NB4 (cell line): ENCODE results near the gene CDK4.

Experiments
- DNase-seq: peaks from one replicate; pipeline ENCODE4 v3.0.0; 2010; ENCODE audit warnings: low read depth
- H3K4me3 ChIP-seq: one replicate; pipeline ENCODE4 v1.5.1; 2011; ENCODE audit warnings: mild to moderate bottlenecking, low read depth, low read length, moderate library complexity
- MYC ChIP-seq: IDR thresholded peaks from 2 replicates; pipeline ENCODE4 v1.6.1; 2011; ENCODE audit warnings: low read depth, low read length
- POLR2A ChIP-seq: IDR thresholded peaks from 2 replicates; pipeline ENCODE4 v1.6.1; 2011; ENCODE audit warnings: mild to moderate bottlenecking; ENCODE audit not compliant: insufficient read length; ENCODE audit errors: extremely low read depth
- TF ChIP-seq, protein P1 (sequence below): IDR thresholded peaks from 2 replicates; pipeline ENCODE4 v1.6.1; 2011; ENCODE audit warnings: low read depth, low read length
- TF ChIP-seq, protein P2 (sequence below): IDR thresholded peaks from one replicate; pipeline ENCODE4 v1.5.1; 2012; ENCODE audit warnings: low read depth, low read length

The CDK4 gene

DNA sequence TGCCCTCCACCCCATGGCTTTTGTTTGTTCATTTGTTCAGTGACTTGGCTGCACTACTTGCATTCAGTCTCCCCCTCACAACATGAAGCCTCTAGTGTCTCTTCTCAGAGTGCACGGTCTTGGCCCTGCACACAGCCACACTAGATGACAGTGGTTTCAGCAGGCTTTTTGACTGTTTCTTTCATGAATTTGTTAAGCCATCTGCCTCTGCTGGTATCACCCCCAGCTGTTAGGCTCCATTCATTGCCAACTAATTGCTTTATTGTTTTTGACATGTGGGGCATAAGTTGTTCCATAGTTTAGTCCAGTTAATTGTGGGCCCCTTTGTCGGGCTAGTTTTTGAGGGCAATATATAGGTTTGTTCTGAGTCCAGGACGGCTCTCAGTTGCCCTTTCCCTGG lies 39.4 kb downstream of the CDK4 start:
- DNase-seq: no peak
- TF ChIP-seq, protein P1, sequence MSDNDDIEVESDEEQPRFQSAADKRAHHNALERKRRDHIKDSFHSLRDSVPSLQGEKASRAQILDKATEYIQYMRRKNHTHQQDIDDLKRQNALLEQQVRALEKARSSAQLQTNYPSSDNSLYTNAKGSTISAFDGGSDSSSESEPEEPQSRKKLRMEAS: no peak
- TF ChIP-seq, protein P2, sequence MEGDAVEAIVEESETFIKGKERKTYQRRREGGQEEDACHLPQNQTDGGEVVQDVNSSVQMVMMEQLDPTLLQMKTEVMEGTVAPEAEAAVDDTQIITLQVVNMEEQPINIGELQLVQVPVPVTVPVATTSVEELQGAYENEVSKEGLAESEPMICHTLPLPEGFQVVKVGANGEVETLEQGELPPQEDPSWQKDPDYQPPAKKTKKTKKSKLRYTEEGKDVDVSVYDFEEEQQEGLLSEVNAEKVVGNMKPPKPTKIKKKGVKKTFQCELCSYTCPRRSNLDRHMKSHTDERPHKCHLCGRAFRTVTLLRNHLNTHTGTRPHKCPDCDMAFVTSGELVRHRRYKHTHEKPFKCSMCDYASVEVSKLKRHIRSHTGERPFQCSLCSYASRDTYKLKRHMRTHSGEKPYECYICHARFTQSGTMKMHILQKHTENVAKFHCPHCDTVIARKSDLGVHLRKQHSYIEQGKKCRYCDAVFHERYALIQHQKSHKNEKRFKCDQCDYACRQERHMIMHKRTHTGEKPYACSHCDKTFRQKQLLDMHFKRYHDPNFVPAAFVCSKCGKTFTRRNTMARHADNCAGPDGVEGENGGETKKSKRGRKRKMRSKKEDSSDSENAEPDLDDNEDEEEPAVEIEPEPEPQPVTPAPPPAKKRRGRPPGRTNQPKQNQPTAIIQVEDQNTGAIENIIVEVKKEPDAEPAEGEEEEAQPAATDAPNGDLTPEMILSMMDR: no peak
- H3K4me3 ChIP-seq: no peak overlapping the region

DNA sequence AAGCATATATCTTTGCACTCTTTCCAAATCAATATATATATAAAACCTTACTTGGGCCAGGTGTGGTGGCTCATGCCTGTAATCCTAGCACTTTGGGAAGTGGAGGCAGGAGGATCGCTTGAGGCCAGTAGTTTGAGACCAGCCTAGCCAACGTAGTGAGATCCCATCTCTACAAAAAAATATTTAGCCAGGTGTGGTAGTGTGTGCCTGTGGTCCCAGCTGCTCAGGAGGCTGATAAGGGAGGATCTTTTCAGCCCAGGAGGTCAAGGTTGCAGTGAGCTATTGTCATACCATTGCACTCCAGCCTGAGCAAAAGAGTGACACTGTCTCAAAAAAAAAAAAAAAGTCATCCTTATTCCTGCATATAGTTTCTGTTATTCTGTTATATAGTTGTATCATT lies 43.8 kb downstream of the CDK4 start:
- TF ChIP-seq, protein P1: no peak
- TF ChIP-seq, protein P2: no peak
- TF ChIP-seq POLR2A (no peak), MYC (no peak)
- H3K4me3 ChIP-seq: no peak overlapping the region
- no peak for DNase-seq

DNA sequence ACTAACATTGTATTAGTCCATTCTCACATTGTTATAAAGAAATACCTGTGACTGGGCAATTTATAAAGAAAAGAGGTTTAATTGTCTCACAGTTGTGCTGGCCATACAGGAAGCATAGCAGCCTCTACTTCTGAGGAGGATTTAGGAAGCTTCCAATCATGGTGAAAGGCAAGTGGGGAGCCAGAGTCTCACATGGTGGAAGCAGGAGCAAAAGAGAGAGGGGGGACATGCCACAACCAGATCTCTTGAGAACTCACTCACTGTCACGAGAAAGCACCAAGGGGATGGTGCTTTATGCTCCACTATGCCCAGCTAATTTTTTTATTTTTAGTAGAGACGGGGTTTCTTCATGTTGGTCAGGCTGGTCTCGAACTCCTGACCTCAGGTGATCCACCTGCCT lies 44.9 kb downstream of the CDK4 start:
- DNase-seq: no peak
- TF ChIP-seq POLR2A: no peak
- TF ChIP-seq MYC: no peak
- TF ChIP-seq, protein P1: no peak
- TF ChIP-seq, protein P2: no peak

DNA sequence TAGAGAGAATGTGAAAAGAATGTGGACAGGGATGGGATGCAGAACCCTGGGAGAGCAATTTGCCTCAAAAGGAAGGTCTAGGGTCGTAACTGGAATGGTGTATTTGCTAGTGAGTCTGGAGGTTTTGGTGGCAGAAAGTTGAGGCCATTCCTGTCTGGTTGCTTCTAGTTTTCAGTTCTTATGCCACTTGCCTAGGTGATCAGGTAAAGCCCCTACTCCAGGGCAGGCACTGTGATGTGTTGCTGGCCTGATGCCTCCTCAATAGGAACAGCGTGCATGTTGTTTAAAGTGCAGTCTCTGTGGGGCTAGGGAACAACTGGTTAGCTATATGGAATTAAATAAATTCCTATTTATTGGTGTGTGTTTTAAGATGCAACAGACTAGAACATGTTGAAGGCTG lies 51.8 kb downstream of the CDK4 start:
- no peak overlapping the region for H3K4me3 ChIP-seq
- no peak for DNase-seq
- TF ChIP-seq, protein P2: no peak
- TF ChIP-seq POLR2A (no peak), MYC (no peak)
- TF ChIP-seq, protein P1: no peak

More for the DNA sequence above, 44.9 kb downstream of the CDK4 start:
- H3K4me3 ChIP-seq: no peak overlapping the region

DNA sequence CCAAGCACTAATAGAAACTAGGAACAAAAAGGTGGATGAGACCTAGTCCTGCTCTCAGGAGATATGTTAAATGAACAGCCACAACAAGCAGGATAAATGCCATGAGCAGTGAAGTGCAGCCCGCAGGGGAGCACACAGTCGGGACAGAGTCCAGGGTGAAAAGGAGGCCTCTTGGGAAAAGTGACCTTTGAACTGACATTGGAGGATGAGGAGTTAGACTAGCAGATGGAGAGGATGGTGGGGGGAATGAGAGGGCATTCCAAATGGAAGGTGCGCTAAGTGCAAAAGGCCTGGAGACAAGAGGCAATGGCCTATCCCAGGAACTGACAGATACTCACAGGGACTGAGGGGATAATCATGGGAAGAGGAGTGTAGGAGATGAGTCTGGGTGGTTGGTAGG lies 53.7 kb downstream of the CDK4 start:
- TF ChIP-seq, protein P2: no peak
- TF ChIP-seq, protein P1: no peak
- TF ChIP-seq POLR2A (no peak), MYC (no peak)
- H3K4me3 ChIP-seq: no peak overlapping the region
- DNase-seq: no peak
